ENCODE data around the gene SPEF2. TPM values are rescaled to one million over a fixed set of nuclear protein-coding genes. Genes with fewer than 3 reads are reported as not detected.

SPEF2 gene
- total RNA-seq, 1 donor from 2014 or later = 7.9 TPM

DNA sequence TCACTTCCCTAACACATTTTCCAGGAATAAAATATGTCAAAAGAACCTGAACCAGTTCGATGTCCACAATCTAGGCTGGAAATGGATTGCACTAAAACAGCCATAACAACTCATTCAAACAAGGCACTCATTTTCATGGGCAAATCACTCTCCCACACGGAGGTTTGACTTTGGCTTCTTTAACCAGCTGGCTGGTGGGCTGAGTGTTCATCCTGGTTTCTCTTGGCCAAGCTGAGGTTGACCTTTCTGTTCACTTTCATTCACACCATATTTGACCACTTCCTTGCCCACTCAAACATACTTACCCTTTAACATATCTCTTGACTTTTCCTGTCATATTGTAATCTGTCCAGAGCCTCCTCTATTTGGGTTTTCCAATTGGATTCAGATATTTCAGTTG lies 244.5 kb downstream of the SPEF2 start:
- TF ChIP-seq, protein P1, sequence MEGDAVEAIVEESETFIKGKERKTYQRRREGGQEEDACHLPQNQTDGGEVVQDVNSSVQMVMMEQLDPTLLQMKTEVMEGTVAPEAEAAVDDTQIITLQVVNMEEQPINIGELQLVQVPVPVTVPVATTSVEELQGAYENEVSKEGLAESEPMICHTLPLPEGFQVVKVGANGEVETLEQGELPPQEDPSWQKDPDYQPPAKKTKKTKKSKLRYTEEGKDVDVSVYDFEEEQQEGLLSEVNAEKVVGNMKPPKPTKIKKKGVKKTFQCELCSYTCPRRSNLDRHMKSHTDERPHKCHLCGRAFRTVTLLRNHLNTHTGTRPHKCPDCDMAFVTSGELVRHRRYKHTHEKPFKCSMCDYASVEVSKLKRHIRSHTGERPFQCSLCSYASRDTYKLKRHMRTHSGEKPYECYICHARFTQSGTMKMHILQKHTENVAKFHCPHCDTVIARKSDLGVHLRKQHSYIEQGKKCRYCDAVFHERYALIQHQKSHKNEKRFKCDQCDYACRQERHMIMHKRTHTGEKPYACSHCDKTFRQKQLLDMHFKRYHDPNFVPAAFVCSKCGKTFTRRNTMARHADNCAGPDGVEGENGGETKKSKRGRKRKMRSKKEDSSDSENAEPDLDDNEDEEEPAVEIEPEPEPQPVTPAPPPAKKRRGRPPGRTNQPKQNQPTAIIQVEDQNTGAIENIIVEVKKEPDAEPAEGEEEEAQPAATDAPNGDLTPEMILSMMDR (IDR thresholded peaks at IDR 0.05) = no peak
- no peak overlapping the region for H3K4me3 Mint-ChIP-seq (ENCODE audit: unreplicated experiment)
- peak overlapping the region; percentile 56 for H3K27ac Mint-ChIP-seq (ENCODE audit: unreplicated experiment)
- DNase-seq (ENCODE audit: extremely low spot score, unreplicated experiment) = no peak
- no peaks in the 10 kb centered on the region for H3K27me3 Mint-ChIP-seq (ENCODE audit: unreplicated experiment)
- peaks cover 10% of the 10 kb centered on the region for H3K9me3 Mint-ChIP-seq (ENCODE audit: unreplicated experiment)
- H3K4me1 Mint-ChIP-seq (ENCODE audit: unreplicated experiment) = peaks cover 44% of the 10 kb centered on the region
- no peaks in the 10 kb centered on the region for H3K36me3 Mint-ChIP-seq (ENCODE audit: unreplicated experiment)

DNA sequence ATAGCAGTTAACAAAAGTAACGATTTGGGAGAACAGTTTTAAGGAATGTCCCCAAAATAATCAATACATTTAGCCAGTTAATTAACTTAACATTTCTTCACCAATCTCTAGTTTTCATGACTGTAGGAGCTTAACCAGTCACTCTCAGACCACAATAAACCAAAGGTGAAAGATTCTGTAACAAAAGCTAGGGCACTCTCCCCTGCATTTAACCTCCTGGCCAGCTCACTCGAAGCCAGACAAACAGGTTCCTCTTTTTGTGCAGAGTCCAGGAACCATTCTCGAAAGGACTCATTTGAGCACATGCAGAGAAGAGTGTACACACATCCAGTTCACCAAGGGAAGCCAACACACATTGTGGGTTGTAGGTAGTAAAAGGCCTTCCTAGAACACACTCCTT lies 245.5 kb downstream of the SPEF2 start:
- H3K9me3 Mint-ChIP-seq (ENCODE audit: unreplicated experiment) = peaks cover 10% of the 10 kb centered on the region
- peaks cover 33% of the 10 kb centered on the region for H3K4me1 Mint-ChIP-seq (ENCODE audit: unreplicated experiment)
- H3K36me3 Mint-ChIP-seq (ENCODE audit: unreplicated experiment) = no peaks in the 10 kb centered on the region
- H3K27ac Mint-ChIP-seq (ENCODE audit: unreplicated experiment) = no peak overlapping the region
- H3K4me3 Mint-ChIP-seq (ENCODE audit: unreplicated experiment) = no peak overlapping the region
- DNase-seq (ENCODE audit: extremely low spot score, unreplicated experiment) = no peak
- TF ChIP-seq, protein P1 (IDR thresholded peaks at IDR 0.05) = no peak
- no peaks in the 10 kb centered on the region for H3K27me3 Mint-ChIP-seq (ENCODE audit: unreplicated experiment)

Other genes with a start within 250 kb of the SPEF2 start
- gene IL7R, start 239.0 kb downstream of the SPEF2 start, total RNA-seq = 0.43 and 0.44 TPM in 2 replicates